CD4-positive, alpha-beta T cell (primary cell): ENCODE data around the gene MYO15A. TPM values are rescaled to one million over a fixed set of nuclear protein-coding genes. Genes with fewer than 3 reads are reported as not detected.

ENCODE experiments used
- ATAC-seq: fragments of 200-7000 bp; cut with Tn5 transposase; one replicate; pipeline ENCODE4 v1.10.0; 2022; ENCODE audit warnings: mild to moderate bottlenecking; ENCODE audit not compliant: poor library complexity
- CTCF ChIA-PET: fragments of 350-600 bp; sonication (Branson Sonifier 250); formaldehyde crosslinking; loops from one replicate; lab custom pipeline; 2021; ENCODE audit warnings: antibody characterized with exemption, inconsistent platforms; lab: Charles Lee
- POLR2A ChIA-PET: fragments of 350-600 bp; sonication (Branson Sonifier 250); formaldehyde crosslinking; loops from one replicate; lab custom pipeline; 2021; ENCODE audit warnings: antibody characterized with exemption, inconsistent platforms; lab: Charles Lee
- DNase-seq, 14 experiments: peaks; one replicate each; pipeline ENCODE4 v3.0.0-alpha.2; 2013 to 2020; ENCODE audit warnings: mixed read lengths in 2 of 14
- H3K27ac ChIP-seq, 2 donors: one replicate each; pipeline versions ENCODE4 v1.5.1 to v1.7.0; 2013; ENCODE audit warnings: low read length in 2 of 2, low read depth in 1 of 2, mild to moderate bottlenecking in 1 of 2
- H3K27me3 ChIP-seq, 2 experiments: 1 replicate in 1 of 2; 2 replicates in 1 of 2; pipeline versions ENCODE4 v1.6.1 to v1.7.0; 2013; ENCODE audit warnings: low read length in 2 of 2, control low read depth in 1 of 2, mild to moderate bottlenecking in 1 of 2, moderate library complexity in 1 of 2; ENCODE audit not compliant: insufficient read depth in 2 of 2, control insufficient read depth in 1 of 2
- H3K36me3 ChIP-seq: one replicate; pipeline ENCODE4 v1.6.1; 2013; ENCODE audit warnings: low read length, control low read depth; ENCODE audit not compliant: insufficient read depth
- H3K4me1 ChIP-seq: one replicate; pipeline ENCODE4 v1.6.1; 2013; ENCODE audit warnings: low read length, control low read depth; ENCODE audit not compliant: insufficient read depth
- H3K4me3 ChIP-seq: one replicate; pipeline ENCODE4 v1.5.1; 2013; ENCODE audit warnings: mild to moderate bottlenecking, low read length, moderate library complexity
- H3K9me3 ChIP-seq, 2 experiments: 1 replicate in 1 of 2; 2 replicates in 1 of 2; pipeline versions ENCODE4 v1.6.1 to v1.7.0; 2013; ENCODE audit warnings: low read length in 2 of 2, mild to moderate bottlenecking in 2 of 2, control low read depth in 1 of 2, moderate library complexity in 1 of 2; ENCODE audit not compliant: control insufficient read depth in 1 of 2, insufficient read depth in 1 of 2
- H3K27ac Mint-ChIP-seq: one replicate; pipeline ENCODE4 v1.8.0; 2020; ENCODE audit warnings: mixed read lengths
- H3K27me3 Mint-ChIP-seq: one replicate; pipeline ENCODE4 v1.8.0; 2021; ENCODE audit warnings: mixed read lengths
- H3K36me3 Mint-ChIP-seq: one replicate; pipeline ENCODE4 v1.8.0; 2021; ENCODE audit warnings: low read depth, mixed read lengths
- H3K4me1 Mint-ChIP-seq: one replicate; pipeline ENCODE4 v1.8.0; 2021; ENCODE audit warnings: low read depth, mixed read lengths
- H3K4me3 Mint-ChIP-seq: one replicate; pipeline ENCODE4 v1.8.0; 2020; ENCODE audit warnings: mild to moderate bottlenecking, mixed read lengths
- H3K9me3 Mint-ChIP-seq: one replicate; pipeline ENCODE4 v1.8.0; 2020; ENCODE audit warnings: mixed read lengths
- intact Hi-C, 2 experiments: fragments of 100-400 bp; cut with DNase I in 1 of 2; cut with micrococcal nuclease in 1 of 2; formaldehyde crosslinking; loops; one replicate each; pipeline versions ENCODE4 v1.15.1 to v1.9.0; 2023 to 2025; cut with DNase I, micrococcal nuclease
- total RNA-seq, 174 experiments: library from RNA in 2 of 174; stranded (reverse) in 2 of 174; gene quantifications; one replicate each; pipeline ENCODE4 v1.2.3 and lab custom pipeline; 2021 to 2026
- TF ChIP-seq, protein P1 (sequence below): fragments of 200-600 bp; IDR thresholded peaks from one replicate; pipeline ENCODE4 v1.8.0; 2022; ENCODE audit warnings: antibody characterized with exemption, mild to moderate bottlenecking

Gene MYO15A
- total RNA-seq, 2 experiments from 2014 or later = 1.2 to 1.6 TPM

DNA sequence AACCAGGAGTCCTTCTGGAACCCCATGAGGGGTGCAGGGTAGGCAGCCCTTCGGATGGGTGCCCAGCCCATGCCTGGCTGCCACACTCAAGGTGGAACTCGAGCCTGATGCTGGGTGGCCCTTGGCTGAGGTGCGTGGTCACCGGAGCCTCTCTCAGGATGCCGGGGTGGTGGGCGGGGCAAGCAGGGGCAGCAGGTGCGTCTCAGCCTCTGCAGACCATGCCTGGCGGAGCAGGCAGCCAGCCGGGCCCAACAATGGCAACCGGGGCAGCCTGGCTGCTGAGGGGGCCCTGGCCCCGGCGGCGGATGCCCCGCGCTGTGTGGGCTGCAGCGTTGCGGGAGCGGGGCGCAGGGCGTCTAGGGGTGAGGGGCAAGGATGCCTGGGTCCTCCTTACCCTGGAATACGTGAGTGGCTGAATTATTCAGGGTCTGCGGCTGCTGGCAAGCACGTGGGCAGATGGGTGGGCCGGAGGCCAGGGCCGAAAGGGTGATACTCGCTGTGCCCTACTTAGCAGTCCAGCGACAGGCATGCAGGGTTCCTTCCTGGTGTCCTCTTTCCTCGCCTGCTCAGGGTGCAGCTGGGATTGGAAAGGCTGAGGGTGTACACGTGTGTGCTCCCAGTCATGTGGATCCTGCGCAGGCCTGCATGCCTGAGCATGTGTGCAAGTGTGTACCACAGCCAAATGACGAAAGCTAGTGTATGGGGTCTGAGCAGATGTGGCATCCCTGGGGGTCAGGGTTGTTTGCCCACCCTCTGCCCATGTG lies 14.6 kb downstream of the MYO15A start:
- Mint-ChIP-seq H3K4me1 (no peaks in the 10 kb centered on the region), H3K9me3 (peaks cover 2% of the 10 kb centered on the region), H3K36me3 (no peaks in the 10 kb centered on the region), H3K27me3 (no peaks in the 10 kb centered on the region), H3K27ac (no peak overlapping the region), H3K4me3 (no peak overlapping the region)
- Histone ChIP-seq H3K27me3 (no peaks in the 10 kb centered on the region), H3K4me3 (no peak overlapping the region), H3K9me3 (peaks cover 0 to 24% of the 10 kb centered on the region in 2 experiments), H3K4me1 (no peaks in the 10 kb centered on the region), H3K36me3 (no peaks in the 10 kb centered on the region), H3K27ac (no peak overlapping the region)
- ATAC-seq (no peak), DNase-seq (no peak)
- ChIA-PET CTCF (no interaction called here), POLR2A (no interaction called here)
- TF ChIP-seq, protein P1, sequence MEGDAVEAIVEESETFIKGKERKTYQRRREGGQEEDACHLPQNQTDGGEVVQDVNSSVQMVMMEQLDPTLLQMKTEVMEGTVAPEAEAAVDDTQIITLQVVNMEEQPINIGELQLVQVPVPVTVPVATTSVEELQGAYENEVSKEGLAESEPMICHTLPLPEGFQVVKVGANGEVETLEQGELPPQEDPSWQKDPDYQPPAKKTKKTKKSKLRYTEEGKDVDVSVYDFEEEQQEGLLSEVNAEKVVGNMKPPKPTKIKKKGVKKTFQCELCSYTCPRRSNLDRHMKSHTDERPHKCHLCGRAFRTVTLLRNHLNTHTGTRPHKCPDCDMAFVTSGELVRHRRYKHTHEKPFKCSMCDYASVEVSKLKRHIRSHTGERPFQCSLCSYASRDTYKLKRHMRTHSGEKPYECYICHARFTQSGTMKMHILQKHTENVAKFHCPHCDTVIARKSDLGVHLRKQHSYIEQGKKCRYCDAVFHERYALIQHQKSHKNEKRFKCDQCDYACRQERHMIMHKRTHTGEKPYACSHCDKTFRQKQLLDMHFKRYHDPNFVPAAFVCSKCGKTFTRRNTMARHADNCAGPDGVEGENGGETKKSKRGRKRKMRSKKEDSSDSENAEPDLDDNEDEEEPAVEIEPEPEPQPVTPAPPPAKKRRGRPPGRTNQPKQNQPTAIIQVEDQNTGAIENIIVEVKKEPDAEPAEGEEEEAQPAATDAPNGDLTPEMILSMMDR = no peak
- intact Hi-C loops = no loop called here

DNA sequence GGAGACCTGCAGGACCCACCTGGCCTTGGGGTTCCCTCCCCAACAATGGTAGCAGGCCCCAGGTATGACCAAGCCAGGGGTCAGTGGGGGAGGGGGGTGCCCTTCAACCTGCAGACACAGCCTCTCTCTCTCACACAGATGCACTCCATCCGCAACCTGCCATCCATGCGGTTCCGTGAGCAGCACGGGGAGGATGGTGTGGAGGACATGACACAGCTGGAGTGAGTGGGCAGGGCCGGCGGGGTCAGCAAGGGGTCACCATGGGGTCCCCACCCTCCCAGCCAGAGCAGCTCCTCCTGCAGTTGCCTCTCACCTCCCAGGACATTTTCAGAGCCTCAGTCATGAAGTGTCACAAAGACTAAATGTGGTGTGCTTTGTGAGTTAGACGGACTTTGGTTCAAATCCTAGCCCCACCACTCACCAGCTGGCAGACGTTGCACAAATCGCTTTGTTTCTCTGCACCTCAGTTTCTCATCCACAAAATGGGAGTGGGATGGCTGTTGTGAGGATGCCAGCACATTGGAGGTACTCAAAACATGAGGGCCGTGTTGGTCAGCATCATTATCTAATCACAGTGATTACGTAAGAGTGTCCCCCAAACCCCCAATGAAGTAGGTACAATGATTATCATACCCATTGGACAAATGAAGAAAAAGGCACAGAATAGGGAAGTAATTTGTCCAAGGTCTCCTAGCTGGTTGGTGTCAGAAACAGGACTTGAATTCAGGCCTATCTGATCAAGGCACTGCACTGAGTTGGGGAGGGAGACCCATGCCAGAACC lies 16.0 kb downstream of the MYO15A start:
- intact Hi-C loops = no loop called here
- POLR2A ChIA-PET = no interaction called here

DNA sequence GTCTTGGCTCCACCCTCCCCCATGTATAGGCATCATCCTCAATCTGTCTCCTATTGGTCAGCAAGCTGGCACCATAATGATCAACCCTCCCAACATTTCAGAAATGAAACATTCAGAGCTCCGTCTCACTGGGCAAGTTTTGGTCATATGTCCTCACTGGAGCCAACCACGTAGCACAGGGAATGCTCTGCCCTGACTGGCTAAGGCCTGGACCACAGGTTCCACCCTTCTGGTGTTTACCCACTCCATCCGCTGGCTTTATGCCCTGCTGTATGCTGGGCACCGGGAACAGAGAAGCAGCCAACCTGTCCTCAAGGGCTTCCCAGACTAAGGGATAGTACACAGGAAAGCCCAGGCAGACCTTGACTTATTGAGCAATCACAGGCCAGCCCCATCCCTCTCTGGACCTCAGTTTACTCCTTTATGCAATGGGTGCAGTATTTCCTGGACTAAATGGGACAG lies 20.5 kb downstream of the MYO15A start:
- Histone ChIP-seq H3K27ac (no peak overlapping the region), H3K4me1 (no peaks in the 10 kb centered on the region), H3K27me3 (no peaks in the 10 kb centered on the region), H3K9me3 (no peaks in the 10 kb centered on the region), H3K36me3 (no peaks in the 10 kb centered on the region), H3K4me3 (no peak overlapping the region)
- H3K4me1 Mint-ChIP-seq = no peaks in the 10 kb centered on the region
- no peak overlapping the region for H3K4me3 Mint-ChIP-seq
- intact Hi-C loops = no loop called here
- TF ChIP-seq, protein P1 = no peak
- H3K27me3 Mint-ChIP-seq = no peaks in the 10 kb centered on the region
- no peak overlapping the region for H3K27ac Mint-ChIP-seq
- ATAC-seq (no peak), DNase-seq (no peak)
- CTCF ChIA-PET = no interaction called here
- POLR2A ChIA-PET = no interaction called here
- H3K36me3 Mint-ChIP-seq = no peaks in the 10 kb centered on the region
- H3K9me3 Mint-ChIP-seq = no peaks in the 10 kb centered on the region

More for the DNA sequence above, 16.0 kb downstream of the MYO15A start:
- no peaks in the 10 kb centered on the region for H3K36me3 Mint-ChIP-seq
- H3K27ac Mint-ChIP-seq = no peak overlapping the region
- peaks cover 2% of the 10 kb centered on the region for H3K9me3 Mint-ChIP-seq
- no peaks in the 10 kb centered on the region for H3K4me1 ChIP-seq
- H3K4me3 ChIP-seq = no peak overlapping the region
- H3K27me3 ChIP-seq = no peaks in the 10 kb centered on the region
- ATAC-seq (no peak), DNase-seq (no peak)
- no peaks in the 10 kb centered on the region for H3K36me3 ChIP-seq
- TF ChIP-seq, protein P1 = no peak
- H3K9me3 ChIP-seq = peaks cover 0 to 10% of the 10 kb centered on the region in 2 experiments
- no peak overlapping the region for H3K4me3 Mint-ChIP-seq
- no peaks in the 10 kb centered on the region for H3K27me3 Mint-ChIP-seq
- CTCF ChIA-PET = no interaction called here
- no peak overlapping the region for H3K27ac ChIP-seq
- H3K4me1 Mint-ChIP-seq = no peaks in the 10 kb centered on the region
